GM12874 (cell line): ENCODE results near the gene PRCP.

Source experiments
- TF ChIP-seq, protein P1 (sequence below): IDR thresholded peaks from 2 replicates; pipeline ENCODE4 v1.5.1; 2011; ENCODE audit warnings: low read depth, mild to moderate bottlenecking, control low read depth, low read length, moderate library complexity; ENCODE audit not compliant: insufficient read depth

PRCP gene

DNA sequence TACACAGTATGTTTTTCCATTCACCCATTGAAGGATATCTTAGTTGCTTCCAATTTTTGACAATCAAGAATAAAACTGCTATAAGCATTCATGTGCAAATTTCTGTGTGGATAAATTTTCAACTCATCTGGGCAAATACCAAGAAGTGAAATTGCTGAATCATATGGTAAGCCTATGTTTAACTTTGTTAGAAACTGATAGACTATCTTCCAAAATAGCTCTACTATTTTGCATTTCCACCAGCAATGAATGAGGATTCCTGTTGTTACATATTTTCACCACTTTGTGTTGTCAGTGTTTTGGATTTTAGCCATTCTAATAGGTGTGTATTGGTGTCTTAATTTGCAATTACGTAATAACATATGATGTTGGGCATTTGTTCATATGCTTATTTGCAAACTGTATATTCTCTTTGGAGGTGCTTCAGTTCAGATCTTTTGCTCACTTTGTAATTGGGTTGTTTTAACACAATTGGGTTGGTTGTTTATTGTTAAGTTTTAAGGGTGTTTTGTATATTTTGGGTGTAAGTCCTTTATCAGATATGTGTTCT lies 117.3 kb downstream of the PRCP start:
- TF ChIP-seq, protein P1, sequence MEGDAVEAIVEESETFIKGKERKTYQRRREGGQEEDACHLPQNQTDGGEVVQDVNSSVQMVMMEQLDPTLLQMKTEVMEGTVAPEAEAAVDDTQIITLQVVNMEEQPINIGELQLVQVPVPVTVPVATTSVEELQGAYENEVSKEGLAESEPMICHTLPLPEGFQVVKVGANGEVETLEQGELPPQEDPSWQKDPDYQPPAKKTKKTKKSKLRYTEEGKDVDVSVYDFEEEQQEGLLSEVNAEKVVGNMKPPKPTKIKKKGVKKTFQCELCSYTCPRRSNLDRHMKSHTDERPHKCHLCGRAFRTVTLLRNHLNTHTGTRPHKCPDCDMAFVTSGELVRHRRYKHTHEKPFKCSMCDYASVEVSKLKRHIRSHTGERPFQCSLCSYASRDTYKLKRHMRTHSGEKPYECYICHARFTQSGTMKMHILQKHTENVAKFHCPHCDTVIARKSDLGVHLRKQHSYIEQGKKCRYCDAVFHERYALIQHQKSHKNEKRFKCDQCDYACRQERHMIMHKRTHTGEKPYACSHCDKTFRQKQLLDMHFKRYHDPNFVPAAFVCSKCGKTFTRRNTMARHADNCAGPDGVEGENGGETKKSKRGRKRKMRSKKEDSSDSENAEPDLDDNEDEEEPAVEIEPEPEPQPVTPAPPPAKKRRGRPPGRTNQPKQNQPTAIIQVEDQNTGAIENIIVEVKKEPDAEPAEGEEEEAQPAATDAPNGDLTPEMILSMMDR: no peak

DNA sequence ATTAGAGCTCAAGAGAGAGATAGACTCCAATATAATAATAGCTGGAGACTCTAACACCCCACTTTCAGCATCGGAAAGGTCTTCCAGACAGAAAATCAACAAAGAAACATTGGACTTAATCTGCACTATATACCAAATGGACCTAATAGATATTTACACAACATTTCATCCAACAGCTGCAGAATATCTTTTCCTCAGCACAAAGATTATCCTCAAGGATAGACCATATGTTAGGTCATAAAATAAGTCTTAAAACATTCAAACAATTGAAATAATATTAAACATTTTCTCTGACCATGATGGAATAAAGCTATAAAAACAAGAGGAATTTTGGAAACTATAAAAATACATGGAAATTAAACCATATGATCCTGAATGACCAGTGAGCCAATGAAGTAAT lies 121.5 kb downstream of the PRCP start:
- TF ChIP-seq, protein P1: no peak

GRCh38 chr11:82776377-82776776 lies 123.9 kb downstream of the PRCP start:
- TF ChIP-seq, protein P1: no peak

DNA sequence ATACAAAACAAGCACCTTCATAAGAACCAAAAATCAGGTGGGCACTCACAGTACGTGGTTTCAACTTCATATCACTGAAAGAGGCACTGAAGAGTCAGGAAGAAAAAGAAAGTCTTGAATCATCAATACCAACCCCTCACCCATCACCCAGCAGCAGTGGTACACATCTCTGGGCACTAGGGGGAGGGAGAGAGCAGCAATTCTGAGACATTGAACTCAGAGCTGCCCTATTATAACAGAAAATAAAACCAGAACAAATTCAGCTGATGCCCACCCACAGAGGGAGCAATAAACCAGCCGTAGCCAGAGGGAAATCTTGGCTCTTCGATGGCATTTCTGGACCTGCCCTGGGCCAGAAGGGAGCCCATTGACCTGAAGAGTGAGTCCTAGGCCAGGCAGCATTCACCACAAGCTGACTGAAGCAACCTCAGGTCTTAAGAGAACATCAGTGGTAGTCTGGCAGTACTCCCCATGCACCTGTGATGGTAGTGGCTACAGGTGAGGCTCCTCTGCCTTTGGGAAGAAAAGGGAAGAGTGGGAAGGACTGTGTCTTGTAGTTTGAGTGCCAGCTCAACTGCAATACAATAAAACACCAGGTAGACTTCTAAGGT lies 124.4 kb downstream of the PRCP start:
- TF ChIP-seq, protein P1: peak; percentile 89

- TF ChIP-seq, protein P1: no peak
Observed at GRCh38 chr11:82775218-82775617, 125.0 kb downstream of the PRCP start.
